Measurements from ENCODE around the gene STARD5.

DNA sequence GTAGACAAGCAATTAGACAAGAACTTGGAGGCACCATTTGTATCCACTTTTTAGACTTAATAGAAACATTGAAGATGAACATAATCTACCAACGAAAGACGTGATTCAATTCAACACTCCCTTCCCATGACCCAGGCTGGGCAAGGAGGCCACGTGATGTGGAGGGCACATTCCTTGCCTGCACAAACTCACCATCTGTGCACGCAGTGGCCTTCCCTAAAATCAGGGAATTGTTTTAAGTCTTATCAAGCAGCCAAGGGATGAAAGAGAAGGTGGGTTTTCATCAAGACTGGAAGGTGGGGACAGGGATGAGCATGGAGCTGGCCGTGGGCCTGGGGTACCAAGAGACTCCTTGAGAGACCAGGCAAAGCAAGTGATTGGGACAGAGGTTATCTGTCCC, 13.5 kb downstream of the STARD5 start:
- TF ChIP-seq CTCF (conservative IDR thresholded peaks at IDR 0.05) = no peak
- no peak for TF ChIP-seq EZH2 (IDR thresholded peaks at IDR 0.05; ENCODE audit: low read depth)

Data from PC-9 (cell line).